Tibial nerve (tissue), 3 donors: ENCODE measurements around the gene TANC1.

Experiments
- CTCF ChIP-seq, 5 experiments: fragments of 200-600 bp in 3 of 5; fragments of 450-650 bp in 2 of 5; sonication (generic) in 3 of 5; IDR thresholded peaks; one replicate each; pipeline ENCODE4 v1.5.1; 2016 to 2019; ENCODE audit warnings: antibody characterized with exemption in 5 of 5, mild to moderate bottlenecking in 3 of 5, moderate library complexity in 2 of 5
- POLR2A ChIP-seq, 2 donors: fragments of 450-650 bp; IDR thresholded peaks; one replicate each; pipeline ENCODE4 v1.6.1; 2017; ENCODE audit warnings: antibody characterized with exemption in 2 of 2, mild to moderate bottlenecking in 2 of 2, moderate library complexity in 2 of 2

- TF ChIP-seq CTCF (IDR thresholded peaks at IDR 0.05) (no peak), POLR2A (IDR thresholded peaks at IDR 0.05) (no peak)
Observed at GRCh38 chr2:159230145-159230877, 261.9 kb downstream of the TANC1 start.
